ENCODE data around the gene COL18A1. TPM values are rescaled to one million over a fixed set of nuclear protein-coding genes. Genes with fewer than 3 reads are reported as not detected.
A peak's percentile ranks its signal among the peaks of the same experiment; 100 is the strongest.
"Not testable (repeated sequence)": the region's sequence is repeated elsewhere in the genome, so short reads cannot be mapped to it uniquely, and the experiment has no call there.

The COL18A1 gene
- polyA plus RNA-seq, 3 donors, result 90.2 to 118 (median 92.3) TPM

GRCh38 chr21:45438391-45439145 lies 33.6 kb downstream of the COL18A1 start:
- no peak for DNase-seq (ENCODE audit: low read depth in 3 of 3, low spot score in 2 of 3)

GRCh38 chr21:45439161-45439872 lies 34.4 kb downstream of the COL18A1 start:
- peak in 2 of 3 donors; percentile 74 to 80 for DNase-seq (ENCODE audit: low read depth in 3 of 3, low spot score in 2 of 3)

- no peak for DNase-seq (ENCODE audit: low read depth in 3 of 3, low spot score in 2 of 3)
These were observed 35.0 kb downstream of the COL18A1 start for GRCh38 chr21:45439901-45440461.

GRCh38 chr21:45440736-45441350 lies 35.9 kb downstream of the COL18A1 start:
- no peak for DNase-seq (ENCODE audit: low read depth in 3 of 3, low spot score in 2 of 3)

GRCh38 chr21:45441431-45442255 lies 36.7 kb downstream of the COL18A1 start:
- DNase-seq (ENCODE audit: low read depth in 3 of 3, low spot score in 2 of 3), result no peak

GRCh38 chr21:45442276-45442675 lies 37.3 kb downstream of the COL18A1 start:
- DNase-seq (ENCODE audit: low read depth in 3 of 3, low spot score in 2 of 3), result no peak

GRCh38 chr21:45442686-45443594 lies 38.0 kb downstream of the COL18A1 start:
- not testable (repeated sequence) for DNase-seq (ENCODE audit: low read depth in 3 of 3, low spot score in 2 of 3)

GRCh38 chr21:45443595-45444181 lies 38.7 kb downstream of the COL18A1 start:
- DNase-seq (ENCODE audit: low read depth in 3 of 3, low spot score in 2 of 3), result no peak

GRCh38 chr21:45444385-45444784 lies 39.4 kb downstream of the COL18A1 start:
- no peak for DNase-seq (ENCODE audit: low read depth in 3 of 3, low spot score in 2 of 3)

GRCh38 chr21:45445369-45445768 lies 40.4 kb downstream of the COL18A1 start:
- DNase-seq (ENCODE audit: low read depth in 3 of 3, low spot score in 2 of 3), result no peak

GRCh38 chr21:45447821-45448220 lies 42.9 kb downstream of the COL18A1 start:
- no peak for DNase-seq (ENCODE audit: low read depth in 3 of 3, low spot score in 2 of 3)

GRCh38 chr21:45448283-45448809 lies 43.4 kb downstream of the COL18A1 start:
- DNase-seq (ENCODE audit: low read depth in 3 of 3, low spot score in 2 of 3), result no peak

GRCh38 chr21:45448810-45449657 lies 44.1 kb downstream of the COL18A1 start:
- DNase-seq (ENCODE audit: low read depth in 3 of 3, low spot score in 2 of 3), result no peak

GRCh38 chr21:45449658-45450422 lies 44.9 kb downstream of the COL18A1 start:
- no peak for DNase-seq (ENCODE audit: low read depth in 3 of 3, low spot score in 2 of 3)

- DNase-seq (ENCODE audit: low read depth in 3 of 3, low spot score in 2 of 3), result no peak
These were observed 45.6 kb downstream of the COL18A1 start for GRCh38 chr21:45450423-45451090.

- no peak for DNase-seq (ENCODE audit: low read depth in 3 of 3, low spot score in 2 of 3)
These were observed 46.3 kb downstream of the COL18A1 start for GRCh38 chr21:45451091-45451740.

All from right renal cortex interstitium (tissue), 3 donors.